GM21381 (cell line): Measurements from ENCODE around the gene SLC22A13.
"Not testable (repeated sequence)": the region's sequence is repeated elsewhere in the genome, so short reads cannot be mapped to it uniquely, and the experiment has no call there.

Source experiments
- ATAC-seq: cut with Tn5 transposase; IDR thresholded peaks from one replicate; pipeline ENCODE4 v1.9.1; 2021; ENCODE audit warnings: mild to moderate bottlenecking, moderate library complexity; ENCODE audit not compliant: unreplicated experiment

SLC22A13 gene, protein sequence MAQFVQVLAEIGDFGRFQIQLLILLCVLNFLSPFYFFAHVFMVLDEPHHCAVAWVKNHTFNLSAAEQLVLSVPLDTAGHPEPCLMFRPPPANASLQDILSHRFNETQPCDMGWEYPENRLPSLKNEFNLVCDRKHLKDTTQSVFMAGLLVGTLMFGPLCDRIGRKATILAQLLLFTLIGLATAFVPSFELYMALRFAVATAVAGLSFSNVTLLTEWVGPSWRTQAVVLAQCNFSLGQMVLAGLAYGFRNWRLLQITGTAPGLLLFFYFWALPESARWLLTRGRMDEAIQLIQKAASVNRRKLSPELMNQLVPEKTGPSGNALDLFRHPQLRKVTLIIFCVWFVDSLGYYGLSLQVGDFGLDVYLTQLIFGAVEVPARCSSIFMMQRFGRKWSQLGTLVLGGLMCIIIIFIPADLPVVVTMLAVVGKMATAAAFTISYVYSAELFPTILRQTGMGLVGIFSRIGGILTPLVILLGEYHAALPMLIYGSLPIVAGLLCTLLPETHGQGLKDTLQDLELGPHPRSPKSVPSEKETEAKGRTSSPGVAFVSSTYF

DNA sequence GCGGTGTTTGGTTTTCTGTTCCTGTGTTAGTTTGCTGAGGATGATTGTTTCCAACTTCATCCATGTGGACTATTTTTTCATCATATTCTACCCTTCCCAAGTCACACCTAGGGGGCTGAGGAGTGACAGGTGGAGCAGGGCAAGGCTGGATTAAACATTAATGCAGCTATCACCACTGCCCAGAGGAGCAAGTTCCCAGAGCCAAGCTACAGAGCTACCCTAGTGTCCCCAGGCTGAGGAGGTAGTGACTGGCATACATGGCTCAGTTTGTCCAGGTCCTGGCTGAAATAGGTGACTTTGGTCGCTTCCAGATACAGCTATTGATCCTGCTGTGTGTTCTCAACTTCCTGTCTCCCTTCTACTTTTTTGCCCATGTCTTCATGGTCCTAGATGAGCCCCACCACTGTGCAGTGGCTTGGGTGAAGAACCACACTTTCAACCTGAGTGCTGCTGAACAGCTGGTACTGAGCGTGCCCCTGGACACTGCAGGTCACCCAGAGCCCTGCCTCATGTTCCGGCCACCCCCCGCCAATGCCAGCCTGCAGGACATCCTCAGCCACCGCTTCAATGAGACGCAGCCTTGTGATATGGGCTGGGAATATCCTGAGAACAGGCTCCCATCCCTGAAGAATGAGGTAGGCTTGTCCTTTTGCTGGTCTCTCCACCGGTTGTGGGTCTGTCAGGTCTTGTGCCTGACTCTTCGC, at the start of gene SLC22A13:
SLC22A13 (plus strand) TSS at position 209 of the 704 bp plus-strand sequence; CDS start at position 258, 49 bp downstream.
- no peak for ATAC-seq

DNA sequence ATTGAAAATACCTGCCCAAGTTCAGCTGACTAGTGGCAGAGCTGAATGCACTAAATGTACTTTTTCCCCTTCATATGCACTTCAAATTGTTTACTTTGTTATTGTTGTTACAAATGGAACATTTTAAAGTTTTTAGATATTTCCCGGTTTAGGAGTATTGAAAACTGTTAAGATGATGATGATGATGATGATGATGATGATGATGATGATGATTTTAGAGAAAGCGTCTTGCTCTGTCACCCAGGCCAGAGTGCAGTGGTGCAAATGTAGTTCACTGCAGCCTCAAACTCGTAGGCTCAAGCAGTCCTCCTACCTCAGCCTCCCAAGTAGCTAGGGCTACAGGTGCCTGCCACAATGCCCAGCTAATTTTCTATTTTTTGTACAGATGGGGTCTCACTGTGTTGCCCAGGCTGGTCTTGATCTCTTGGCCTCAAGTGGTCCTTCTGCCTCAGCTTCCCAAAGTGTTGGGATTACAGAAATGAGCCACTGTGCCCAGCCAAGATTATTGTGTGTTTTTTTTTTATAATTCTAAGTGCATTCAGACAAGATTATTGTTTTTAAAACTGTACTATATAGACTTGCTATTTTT, 45.9 kb upstream of the SLC22A13 start:
- no peak for ATAC-seq

DNA sequence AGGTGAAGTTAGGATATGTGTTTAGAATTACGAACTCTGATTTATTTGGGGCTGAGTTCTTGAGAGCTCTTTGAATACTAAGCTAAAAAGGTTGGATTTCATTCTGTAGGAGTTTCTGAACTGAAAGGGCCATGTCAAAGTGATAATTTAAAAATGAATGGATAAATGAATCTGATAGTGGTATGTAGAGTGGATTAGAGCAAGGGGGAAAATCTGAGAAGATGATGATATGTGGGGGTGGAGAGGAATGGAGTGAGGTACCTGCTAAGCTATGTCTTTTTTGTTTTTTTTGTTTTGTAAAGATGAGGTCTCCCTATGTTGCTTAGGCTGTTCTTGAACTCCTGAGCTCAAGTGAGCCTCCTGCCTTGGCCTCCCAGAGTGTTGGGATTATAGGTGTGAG, 44.6 kb upstream of the SLC22A13 start:
- ATAC-seq: no peak

DNA sequence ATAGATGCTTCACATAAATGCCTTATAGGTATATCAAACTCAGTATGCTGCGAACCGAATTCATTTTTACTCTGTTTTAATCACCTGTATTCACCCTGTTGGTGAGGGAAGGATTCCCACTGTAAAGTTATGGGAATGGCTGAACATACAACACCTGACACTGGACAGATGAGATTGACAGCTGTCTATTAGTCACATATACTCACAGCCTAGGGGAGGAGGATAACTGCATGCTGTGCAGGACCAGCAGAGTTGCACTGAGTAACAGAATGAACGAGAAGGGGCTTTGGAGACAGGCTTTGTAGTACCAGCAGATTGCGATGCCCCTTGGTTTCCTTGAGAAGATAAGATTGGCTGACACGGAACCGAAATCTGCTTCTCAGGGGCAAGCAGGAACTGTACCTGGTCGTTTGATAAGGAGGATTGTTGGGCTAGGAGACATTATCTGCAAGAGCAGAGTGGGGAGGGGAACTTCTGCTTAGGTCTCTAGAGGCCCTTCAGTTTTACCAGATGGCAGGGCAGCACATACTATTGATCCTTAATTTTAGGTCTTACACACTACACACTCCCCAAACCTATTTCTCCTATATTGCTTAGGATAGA, 43.5 kb upstream of the SLC22A13 start:
- no peak for ATAC-seq

DNA sequence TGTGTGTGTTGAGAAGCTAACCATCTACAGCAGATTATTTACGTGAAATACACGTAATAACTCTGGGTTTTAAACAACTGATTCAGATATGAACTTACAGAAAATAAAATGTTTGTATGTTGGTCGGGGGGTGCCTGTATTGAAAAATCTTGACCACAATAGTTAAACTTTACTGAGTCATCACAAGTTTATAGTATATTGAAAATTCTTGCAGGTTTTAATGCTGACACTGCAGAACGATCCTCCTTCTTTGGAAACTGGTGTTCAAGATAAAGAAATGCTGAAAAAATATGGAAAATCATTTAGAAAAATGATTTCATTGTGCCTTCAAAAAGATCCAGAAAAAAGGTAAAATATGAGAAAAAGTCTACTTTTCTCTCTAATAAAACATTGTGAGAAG, 41.3 kb upstream of the SLC22A13 start:
- ATAC-seq: no peak

DNA sequence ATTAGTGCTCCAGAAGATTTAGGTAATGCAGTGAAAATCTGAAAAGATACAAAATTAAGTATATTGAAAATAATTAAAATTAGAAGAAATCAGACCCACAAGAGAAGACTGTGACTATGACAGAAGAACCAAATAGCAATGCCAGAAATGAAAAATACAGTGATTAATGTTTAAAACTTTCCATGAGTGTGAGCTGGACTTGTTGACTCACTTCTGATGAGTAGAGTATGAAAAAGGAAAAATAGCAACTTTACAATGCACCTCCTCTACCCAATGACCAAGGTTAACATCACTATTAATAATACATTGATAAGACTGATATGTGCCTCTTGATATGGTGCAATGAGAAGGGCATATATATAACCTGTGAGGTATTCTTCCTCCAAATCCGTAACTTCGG, 39.3 kb upstream of the SLC22A13 start:
- ATAC-seq: no peak

DNA sequence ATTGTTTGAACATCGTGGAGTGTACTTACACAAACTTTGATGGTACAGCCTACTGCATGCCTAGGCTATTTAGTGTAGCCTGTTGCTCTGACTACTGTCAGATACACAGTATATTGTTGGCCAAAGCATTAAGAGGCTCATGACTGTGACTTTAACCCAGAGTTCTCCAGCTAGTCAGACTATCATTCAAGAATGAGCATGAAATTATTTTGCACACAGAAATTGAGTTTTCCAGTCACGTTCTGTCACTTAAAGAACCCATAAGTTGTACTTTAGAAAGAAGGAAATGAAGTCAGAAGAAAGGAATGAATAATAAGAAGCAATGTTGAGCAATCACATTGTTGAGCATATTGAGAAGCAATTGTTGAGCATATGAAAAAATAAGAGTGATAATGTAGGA, 37.6 kb upstream of the SLC22A13 start:
- no peak for ATAC-seq

DNA sequence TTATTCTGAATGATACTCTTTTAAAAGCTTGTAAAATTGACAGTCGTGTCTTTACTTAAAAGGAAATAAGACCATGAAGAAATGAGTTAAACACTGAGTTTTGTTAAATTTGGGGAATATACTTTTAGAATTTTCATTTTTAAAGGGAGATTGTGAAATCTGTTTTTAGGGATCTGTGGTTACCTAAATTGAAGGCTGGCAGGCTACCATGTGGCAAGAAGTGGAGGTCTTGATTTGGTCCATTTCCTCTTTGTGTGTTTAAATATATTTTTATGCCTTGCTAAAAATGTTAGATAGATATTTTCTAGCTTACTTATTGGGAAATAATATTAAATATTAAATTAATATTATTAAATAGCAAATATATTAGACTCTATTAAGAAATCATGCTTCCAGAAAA, 36.6 kb upstream of the SLC22A13 start:
- ATAC-seq: no peak

DNA sequence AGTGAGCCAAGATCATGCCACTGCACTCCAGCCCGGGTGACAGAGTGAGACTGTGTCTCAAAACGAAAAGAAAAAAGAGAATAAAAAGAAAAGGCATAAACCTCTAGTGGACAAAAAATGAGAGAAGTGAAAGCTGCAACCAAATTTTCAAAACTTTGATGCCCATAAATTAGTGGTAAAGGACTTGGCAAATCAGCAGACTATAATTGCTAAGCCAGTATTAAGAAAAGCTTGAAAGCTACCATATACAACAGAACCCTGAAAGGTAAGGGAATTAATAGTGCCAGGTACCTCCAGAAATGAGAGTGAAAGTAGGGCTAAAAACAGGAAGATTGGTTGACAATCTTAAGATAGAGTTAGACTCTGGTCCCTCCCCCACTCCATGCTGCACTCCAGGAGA, 32.9 kb upstream of the SLC22A13 start:
- ATAC-seq: no peak

DNA sequence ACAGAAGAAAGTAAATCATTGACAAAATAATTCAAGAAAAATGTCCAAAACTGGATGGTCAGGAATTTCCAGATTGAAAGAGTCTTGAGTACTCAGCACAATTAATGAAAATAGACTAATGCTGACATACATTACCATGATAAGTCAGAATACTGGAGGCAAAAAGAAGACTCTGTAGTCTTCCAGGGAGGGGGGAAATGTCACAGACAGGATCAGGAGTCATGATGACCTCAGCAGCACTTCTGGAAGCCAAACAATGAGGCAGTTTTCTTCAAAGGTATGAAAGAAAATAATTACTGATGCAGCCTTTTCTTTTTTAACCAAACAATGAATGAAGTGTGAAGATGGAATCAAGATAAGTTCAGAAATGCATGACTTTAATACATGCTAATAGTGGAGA, 30.1 kb upstream of the SLC22A13 start:
- ATAC-seq: no peak

DNA sequence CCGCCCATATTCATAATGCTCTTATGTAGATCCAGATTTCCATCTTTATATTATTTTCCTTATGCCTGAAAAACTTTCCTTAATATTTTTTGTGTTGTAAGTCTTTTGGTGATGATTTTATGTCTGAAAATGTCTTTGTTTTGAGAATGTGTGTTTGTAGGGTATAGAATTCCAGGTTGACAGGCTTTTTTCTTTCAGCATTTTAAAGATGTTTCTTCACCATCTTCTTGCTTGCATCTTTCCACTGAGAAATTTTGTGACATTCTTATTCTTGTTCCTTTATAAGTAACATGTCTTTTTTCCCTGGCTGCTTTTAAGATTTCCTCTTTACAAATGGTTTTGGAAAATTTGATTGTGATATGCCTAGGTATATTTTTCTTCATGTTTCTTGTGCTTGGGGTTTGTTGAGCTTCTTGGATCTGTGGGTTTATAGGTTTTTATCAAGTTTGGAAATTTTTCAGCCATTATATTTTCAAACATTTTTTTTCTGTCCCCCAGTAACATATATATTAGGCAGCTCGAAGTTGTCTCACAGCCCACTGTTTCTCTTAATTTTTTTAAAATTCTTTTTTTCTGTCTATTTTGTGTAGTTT, 27.1 kb upstream of the SLC22A13 start:
- no peak for ATAC-seq

DNA sequence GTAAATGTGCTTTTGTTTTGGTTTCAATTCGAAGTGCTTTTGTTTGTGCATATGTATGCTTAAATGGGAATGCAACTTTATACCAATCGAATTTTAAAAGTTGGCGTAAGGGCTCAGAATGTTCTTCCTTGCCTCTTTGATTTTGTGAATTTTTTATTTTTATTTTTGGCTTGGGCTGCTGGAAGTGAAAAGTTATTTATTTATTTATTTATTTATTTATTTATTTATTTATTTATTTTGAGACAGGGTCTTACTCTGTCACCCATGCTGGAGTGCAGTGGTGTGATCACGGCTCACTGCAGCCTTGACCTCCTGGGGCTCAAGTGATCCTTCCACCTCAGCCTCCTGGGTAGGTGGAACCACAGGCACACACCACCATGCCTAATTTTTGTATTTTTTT, 22.8 kb upstream of the SLC22A13 start:
- not testable (repeated sequence) for ATAC-seq

DNA sequence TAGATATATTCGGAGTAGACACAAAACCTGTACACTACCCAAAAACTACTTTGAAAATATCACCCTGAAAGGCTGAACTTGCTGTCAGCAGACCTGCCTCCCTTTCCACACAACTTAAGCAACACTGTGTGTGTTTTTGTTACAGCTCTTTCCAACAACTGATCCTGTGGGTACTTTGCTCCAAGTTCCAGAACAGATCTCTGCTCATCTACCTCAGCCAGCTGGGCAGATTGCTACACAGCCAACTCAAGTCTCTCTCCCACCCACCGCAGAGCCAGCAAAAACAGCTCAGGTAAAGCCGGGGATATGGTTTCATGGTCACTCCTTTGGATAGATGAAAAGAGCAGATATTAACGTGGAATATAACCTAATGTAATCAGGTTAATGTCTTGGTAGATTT, 19.7 kb upstream of the SLC22A13 start:
- ATAC-seq: no peak

DNA sequence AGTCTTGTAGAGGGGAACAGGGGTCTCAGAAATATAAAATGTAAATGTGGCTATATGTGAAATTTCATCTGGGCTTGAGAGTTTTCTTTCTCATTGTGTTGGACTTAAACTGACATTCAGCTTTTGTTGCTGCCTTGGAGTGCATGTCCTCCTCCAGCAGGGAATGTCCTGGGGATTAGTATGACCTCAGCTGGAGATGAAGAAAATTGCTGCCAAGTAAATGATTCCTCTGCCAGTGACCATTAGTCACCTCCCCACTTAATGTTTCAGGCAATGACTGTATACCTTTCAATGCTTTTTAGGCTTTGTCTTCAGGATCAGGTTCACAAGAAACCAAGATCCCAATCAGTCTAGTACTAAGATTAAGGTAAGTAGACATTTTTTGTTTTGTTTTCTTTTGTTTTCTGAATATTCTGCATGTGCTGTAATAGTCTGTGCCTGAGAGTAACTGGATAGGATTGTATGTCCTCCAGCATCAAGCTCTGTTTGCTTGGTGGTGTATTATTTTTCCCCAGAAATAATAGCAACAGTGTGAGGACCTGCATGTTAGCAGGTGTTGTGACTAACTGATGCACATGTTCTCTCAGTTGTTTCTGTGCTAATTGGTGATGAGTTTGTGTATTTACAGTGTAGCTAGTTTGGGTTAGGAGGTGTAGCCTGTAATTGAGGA, 18.1 kb upstream of the SLC22A13 start:
- no peak for ATAC-seq

DNA sequence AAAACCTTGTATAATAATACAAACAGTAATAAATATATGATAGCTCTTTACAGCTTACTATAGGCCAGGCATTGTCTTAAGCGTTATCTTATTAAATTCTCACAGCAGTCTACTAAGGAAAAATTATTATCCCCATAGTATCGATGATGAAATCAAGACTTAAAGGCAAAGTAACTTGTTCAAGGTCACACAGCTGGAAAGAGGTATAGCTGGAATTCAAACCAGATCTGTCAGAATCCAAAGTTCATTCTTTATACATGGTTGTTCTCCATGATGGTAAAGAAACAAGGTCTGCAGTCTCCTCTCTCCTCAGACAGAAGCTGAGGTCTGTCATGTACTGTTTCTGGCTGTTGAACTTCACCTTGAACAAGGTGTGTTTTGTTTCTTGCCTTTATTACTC, 15.4 kb upstream of the SLC22A13 start:
- no peak for ATAC-seq

DNA sequence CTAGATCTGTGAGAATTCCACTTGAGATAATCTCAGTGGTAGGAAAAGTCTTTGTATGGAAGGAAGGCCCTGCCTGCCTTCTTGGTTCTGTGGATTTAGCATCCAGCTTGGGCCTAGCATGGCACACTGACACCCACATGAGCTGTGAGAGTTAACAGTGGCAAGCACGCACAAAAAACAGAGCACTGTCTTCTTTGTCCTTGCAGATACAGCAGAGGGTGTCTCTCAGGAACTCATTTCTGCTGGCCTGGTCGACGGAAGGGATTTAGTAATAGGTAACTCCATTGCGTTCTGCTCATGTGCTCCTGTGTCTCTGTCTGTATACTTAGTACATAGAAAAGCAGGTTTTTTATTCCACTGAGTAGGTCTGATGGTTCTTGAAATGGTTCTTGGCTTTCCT, 14.4 kb upstream of the SLC22A13 start:
- no peak for ATAC-seq

DNA sequence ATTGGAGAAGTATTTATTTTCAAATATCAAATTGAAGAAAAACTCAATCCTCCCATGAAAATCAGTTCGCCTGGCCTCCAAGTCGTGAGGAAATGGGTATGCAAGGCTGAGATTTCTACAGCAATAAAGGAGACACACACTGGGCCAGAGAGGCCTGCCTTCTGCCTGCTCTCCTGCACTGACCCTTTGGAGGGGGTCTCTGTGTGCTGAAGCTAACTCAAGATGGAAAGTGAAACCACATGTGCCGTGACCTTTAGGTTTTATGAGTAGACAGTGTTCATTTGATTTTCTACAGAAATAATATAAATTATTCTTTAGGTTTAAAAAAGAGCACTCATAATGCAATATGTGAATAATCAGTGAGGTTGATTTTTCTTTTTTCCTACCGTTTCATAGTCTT, 11.9 kb upstream of the SLC22A13 start:
- no peak for ATAC-seq

DNA sequence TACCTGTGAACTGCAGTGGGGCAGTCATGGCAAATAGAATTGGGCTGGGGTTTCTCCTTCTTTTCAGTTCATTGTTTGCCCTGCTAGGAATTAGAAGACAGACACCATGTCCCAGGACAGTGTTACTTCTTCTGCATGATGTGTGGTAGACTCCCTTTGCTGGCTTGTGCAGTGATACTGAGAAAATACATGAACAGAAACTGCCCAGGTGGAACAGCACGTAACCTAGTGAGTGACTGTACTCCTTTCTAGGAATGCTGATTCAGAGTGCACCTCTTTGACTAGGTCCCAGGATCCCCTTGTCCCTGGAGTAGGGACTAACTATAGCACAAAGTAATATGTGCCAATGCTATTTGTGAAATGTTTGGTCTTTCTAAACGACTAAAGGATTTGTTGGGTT, 10.7 kb upstream of the SLC22A13 start:
- no peak for ATAC-seq

DNA sequence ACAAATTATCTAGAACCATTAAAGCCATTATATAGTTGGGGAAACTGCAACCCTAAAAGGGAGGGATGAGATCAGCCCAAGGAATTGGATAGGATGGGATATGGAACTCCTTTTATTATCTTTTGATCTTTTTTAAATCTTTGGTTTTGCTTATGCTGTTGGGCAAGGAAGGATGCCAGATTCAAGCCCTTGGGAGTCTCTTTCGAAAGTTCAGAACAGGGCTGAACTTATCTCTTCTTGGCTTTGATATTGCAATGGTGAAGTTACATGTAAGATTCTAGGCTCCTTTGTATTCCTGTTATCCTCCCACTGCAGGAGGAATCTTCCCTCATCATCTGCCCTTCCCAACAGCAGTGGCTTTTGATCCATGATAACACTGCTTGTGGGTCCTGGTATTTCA, 10.0 kb upstream of the SLC22A13 start:
- no peak for ATAC-seq

DNA sequence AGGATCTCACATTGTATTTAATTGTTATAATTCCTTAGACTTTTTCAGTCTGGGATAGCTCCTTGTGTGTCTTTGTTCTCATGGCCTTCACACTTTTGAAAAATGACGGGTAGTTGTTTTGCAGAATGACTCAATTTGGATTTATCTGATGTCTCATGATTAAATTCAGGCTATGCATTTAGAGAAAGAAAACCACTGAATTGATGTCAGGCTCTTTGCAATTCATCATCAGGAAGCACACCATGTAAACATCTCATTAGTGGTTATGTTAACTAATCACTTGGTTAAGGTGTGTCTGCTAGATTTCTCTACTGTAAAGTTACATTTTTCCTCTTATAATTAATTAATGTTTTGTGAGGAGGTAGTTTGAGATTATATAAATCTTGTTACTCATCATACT, 8.0 kb upstream of the SLC22A13 start:
- no peak for ATAC-seq
